ENCODE data around the gene KIF26B.
"Not testable (repeated sequence)": the region's sequence is repeated elsewhere in the genome, so short reads cannot be mapped to it uniquely, and the experiment has no call there.

Gene KIF26B

GRCh38 chr1:245652660-245653427 is 498.1 kb downstream of the KIF26B start:
- in situ Hi-C loops (cut with MboI; ENCODE audit: low sequenced_read_pairs): no loop called here

- in situ Hi-C loops (cut with MboI; ENCODE audit: low sequenced_read_pairs): no loop called here
These were observed 499.8 kb downstream of the KIF26B start for GRCh38 chr1:245654460-245655050.

- in situ Hi-C loops (cut with MboI; ENCODE audit: low sequenced_read_pairs): no loop called here
These were observed 501.5 kb downstream of the KIF26B start for GRCh38 chr1:245656189-245656717.

- in situ Hi-C loops (cut with MboI; ENCODE audit: low sequenced_read_pairs): no loop called here
These were observed 502.6 kb downstream of the KIF26B start for GRCh38 chr1:245657371-245657770.

GRCh38 chr1:245663373-245663772 is 508.6 kb downstream of the KIF26B start:
- in situ Hi-C loops (cut with MboI; ENCODE audit: low sequenced_read_pairs): no loop called here

GRCh38 chr1:245663841-245664240 is 509.1 kb downstream of the KIF26B start:
- in situ Hi-C loops (cut with MboI; ENCODE audit: low sequenced_read_pairs): no loop called here

GRCh38 chr1:245666412-245666811 is 511.6 kb downstream of the KIF26B start:
- in situ Hi-C loops (cut with MboI; ENCODE audit: low sequenced_read_pairs): no loop called here

GRCh38 chr1:245671349-245671748 is 516.6 kb downstream of the KIF26B start:
- in situ Hi-C loops (cut with MboI; ENCODE audit: low sequenced_read_pairs): no loop called here

GRCh38 chr1:245671966-245672767 is 517.4 kb downstream of the KIF26B start:
- in situ Hi-C loops (cut with MboI; ENCODE audit: low sequenced_read_pairs): no loop called here

GRCh38 chr1:245672836-245673656 is 518.3 kb downstream of the KIF26B start:
- in situ Hi-C loops (cut with MboI; ENCODE audit: low sequenced_read_pairs): not testable (repeated sequence)

- in situ Hi-C loops (cut with MboI; ENCODE audit: low sequenced_read_pairs): no loop called here
These were observed 519.2 kb downstream of the KIF26B start for GRCh38 chr1:245673881-245674414.

- in situ Hi-C loops (cut with MboI; ENCODE audit: low sequenced_read_pairs): no loop called here
These were observed 522.9 kb downstream of the KIF26B start for GRCh38 chr1:245677461-245678240.

- in situ Hi-C loops (cut with MboI; ENCODE audit: low sequenced_read_pairs): no loop called here
These were observed 524.2 kb downstream of the KIF26B start for GRCh38 chr1:245678860-245679411.

- in situ Hi-C loops (cut with MboI; ENCODE audit: low sequenced_read_pairs): no loop called here
These were observed 525.3 kb downstream of the KIF26B start for GRCh38 chr1:245679821-245680780.

GRCh38 chr1:245682638-245683628 is 528.1 kb downstream of the KIF26B start:
- in situ Hi-C loops (cut with MboI; ENCODE audit: low sequenced_read_pairs): no loop called here

GRCh38 chr1:245683676-245684075 is 528.9 kb downstream of the KIF26B start:
- in situ Hi-C loops (cut with MboI; ENCODE audit: low sequenced_read_pairs): no loop called here

- in situ Hi-C loops (cut with MboI; ENCODE audit: low sequenced_read_pairs): no loop called here
These were observed 529.4 kb downstream of the KIF26B start for GRCh38 chr1:245684166-245684565.

Data from HL-60/S4 treated with retinoic acid at 250 ng/mL for 4 days and 3 days (cell line).